Right forelimb (tissue), 1 donor: ENCODE data around the gene CDK4.

Source experiments
- DNase-seq: peaks from one replicate; pipeline ENCODE4 v3.0.0-alpha.2; 2018

Gene CDK4

GRCh38 chr12:57737467-57738460 lies 14.3 kb downstream of the CDK4 start:
- DNase-seq = no peak

- no peak for DNase-seq
These were observed 15.2 kb downstream of the CDK4 start for GRCh38 chr12:57736741-57737466.

- peak; percentile 68 for DNase-seq
These were observed 16.0 kb downstream of the CDK4 start for GRCh38 chr12:57735952-57736740.

GRCh38 chr12:57735198-57735855 lies 16.8 kb downstream of the CDK4 start:
- DNase-seq = peak; percentile 77

- no peak for DNase-seq
These were observed 17.5 kb downstream of the CDK4 start for GRCh38 chr12:57734591-57734990.

GRCh38 chr12:57733928-57734327 lies 18.2 kb downstream of the CDK4 start:
- peak; percentile 30 for DNase-seq

- peak; percentile 36 for DNase-seq
These were observed 19.1 kb downstream of the CDK4 start for GRCh38 chr12:57732726-57733593.

- DNase-seq = peak; percentile 32
These were observed 19.8 kb downstream of the CDK4 start for GRCh38 chr12:57732270-57732669.

GRCh38 chr12:57731411-57732080 lies 20.6 kb downstream of the CDK4 start:
- no peak for DNase-seq

- peak; percentile 23 for DNase-seq
These were observed 21.6 kb downstream of the CDK4 start for GRCh38 chr12:57730336-57731067.

- peak; percentile 32 for DNase-seq
These were observed 22.7 kb downstream of the CDK4 start for GRCh38 chr12:57729321-57729844.

- DNase-seq = peak; percentile 37
These were observed 24.2 kb downstream of the CDK4 start for GRCh38 chr12:57727758-57728395.

GRCh38 chr12:57726884-57727757 lies 25.0 kb downstream of the CDK4 start:
- no peak for DNase-seq

- peak; percentile 79 for DNase-seq
These were observed 25.8 kb downstream of the CDK4 start for GRCh38 chr12:57726151-57726883.

GRCh38 chr12:57725851-57726150 lies 26.3 kb downstream of the CDK4 start:
- no peak for DNase-seq

GRCh38 chr12:57724936-57725740 lies 27.0 kb downstream of the CDK4 start:
- DNase-seq = no peak
